H1 (cell line): Measurements from ENCODE around the gene AKAP8. TPM values are rescaled to one million over a fixed set of nuclear protein-coding genes. Genes with fewer than 3 reads are reported as not detected.

Experiments
- BRCA1 ChIP-seq: IDR thresholded peaks from 2 replicates; pipeline ENCODE4 v1.6.1; 2012; ENCODE audit warnings: low read depth, low read length, improper control_type of control experiment
- CBX8 ChIP-seq: fragments of 300-800, 300-1000 bp; sonication (generic); IDR thresholded peaks from 2 replicates; pipeline ENCODE4 v1.7.1; 2016; ENCODE audit warnings: low read depth, low read length, borderline replicate concordance
- CHD7 ChIP-seq: fragments of 300-600 bp; sonication (generic); IDR thresholded peaks from 2 replicates; pipeline ENCODE4 v1.7.1; 2012; ENCODE audit warnings: low read length, moderate library complexity, mild to moderate bottlenecking, inconsistent platforms; ENCODE audit not compliant: insufficient replicate concordance
- GTF2F1 ChIP-seq: IDR thresholded peaks from 2 replicates; pipeline ENCODE4 v1.6.1; 2012; ENCODE audit warnings: low read depth, low read length, improper control_type of control experiment, borderline replicate concordance
- KDM4A ChIP-seq: IDR thresholded peaks from one replicate; pipeline ENCODE4 v1.7.1; 2012; ENCODE audit warnings: low read depth, mild to moderate bottlenecking, moderate library complexity, low read length, inconsistent platforms; ENCODE audit not compliant: severe bottlenecking
- SIN3A ChIP-seq, 2 experiments: IDR thresholded peaks in 1 of 2; conservative IDR thresholded peaks in 1 of 2; 2 replicates each; pipeline ENCODE4 v1.6.1; 2011 to 2012; ENCODE audit warnings: low read length in 2 of 2, improper control_type of control experiment in 1 of 2, low read depth in 1 of 2, mild to moderate bottlenecking in 1 of 2
- polyA plus RNA-seq, 7 experiments: library from polyadenylated mRNA; depleted of rRNA in 3 of 7; stranded (reverse) in 5 of 7; unstranded in 2 of 7; fragments of >200 nt in 5 of 7; fragments of 200-250 nt in 2 of 7; gene quantifications; 1 replicate in 5 of 7; 2 replicates in 1 of 7; 4 replicates in 1 of 7; pipeline versions ENCODE4 v1.2.1 to v1.2.3, GENCODE V29; 2011 to 2013; ENCODE audit warnings: missing spikeins in 2 of 7, mixed read lengths in 2 of 7
- total RNA-seq: library from RNA; stranded (reverse); fragmentation: NEBNext Ultra II Directional; extraction: Animal tissue kit (Norgen Biotek cat#: 25700); gene quantifications from 2 replicates; pipeline ENCODE4 v1.2.1, GENCODE V29; 2021

AKAP8 gene
- total and polyA plus RNA-seq, 2 of the 8 experiments (the other 6 are each of a cell fraction or from before 2014, with no cell fraction given): 17.0 to 41.0 TPM

GRCh38 chr19:15404780-15405211 lies 25.2 kb upstream of the AKAP8 start (continued):
- TF ChIP-seq CHD7 (no peak), GTF2F1 (no peak), SIN3A (conservative IDR thresholded peaks at IDR 0.05 in 1 of 2, IDR thresholded peaks at IDR 0.05 in 1 of 2; ENCODE audit: low read depth in 1 of 2, low read length in 2 of 2) (no peak), CBX8 (no peak), BRCA1 (no peak), KDM4A (no peak)
